ENCODE results near the gene KIF6. TPM values are rescaled to one million over a fixed set of nuclear protein-coding genes. Genes with fewer than 3 reads are reported as not detected.
A peak's percentile ranks its signal among the peaks of the same experiment; 100 is the strongest.

The KIF6 gene
- total RNA-seq, 1 experiment from 2014 or later, result 2.7 TPM

DNA sequence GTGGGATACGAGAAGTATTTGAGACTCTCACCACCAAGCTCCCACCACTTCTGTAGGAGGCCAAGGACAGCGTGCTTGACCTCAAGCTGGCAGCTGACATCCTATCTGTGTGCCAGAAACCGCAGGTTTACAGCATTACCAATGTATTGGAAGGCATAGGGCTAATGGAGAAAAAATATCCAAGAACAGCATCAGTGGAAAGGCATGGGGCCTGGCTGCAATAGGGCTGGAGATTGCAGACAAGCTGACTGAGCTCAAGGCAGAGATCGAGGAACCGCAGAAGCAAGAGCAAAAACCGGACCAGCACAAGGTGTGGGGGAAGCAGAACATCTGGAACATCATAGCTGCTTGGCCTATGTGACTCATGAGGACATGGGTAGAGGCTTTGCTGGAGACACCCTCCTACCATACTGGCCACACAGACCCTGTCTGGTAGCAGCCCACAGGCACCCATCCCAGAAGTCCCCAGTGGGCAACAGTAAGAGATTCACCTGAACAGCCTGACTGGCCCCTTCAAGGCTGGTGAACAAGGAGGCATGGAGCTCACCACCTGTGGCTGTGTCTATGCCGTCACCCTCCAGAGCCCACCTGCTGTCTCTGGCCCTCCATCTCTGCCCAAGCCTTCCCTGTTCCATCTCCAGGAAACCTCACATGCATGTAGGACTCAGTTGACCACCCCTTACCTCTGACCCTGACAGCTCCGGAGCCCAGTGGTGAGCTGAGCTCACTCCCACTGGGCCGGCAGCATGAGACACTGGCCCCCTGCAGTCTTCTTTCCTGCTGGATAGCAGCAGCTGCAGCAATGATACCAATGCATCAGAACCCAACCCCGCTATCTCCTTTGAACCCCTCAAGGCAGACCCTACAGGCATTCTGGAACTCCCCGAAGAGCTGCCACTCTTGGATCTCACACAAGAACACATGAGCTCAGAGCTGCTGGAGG lies 171.1 kb downstream of the KIF6 start:
- H3K36me3 ChIP-seq (ENCODE audit: insufficient read depth, low read length, poor library complexity, severe bottlenecking), result no peaks in the 10 kb centered on the region
- POLR2A ChIA-PET (ENCODE audit: low non-redundant PET), result no interaction called here
- intact Hi-C loops (cut with micrococcal nuclease; ENCODE audit: unreplicated experiment), result no loop called here
- no peak overlapping the region for H3K4me3 ChIP-seq (ENCODE audit: low read depth, low read length, poor library complexity, severe bottlenecking)
- no peak overlapping the region for H3K27ac ChIP-seq (ENCODE audit: low read depth, low read length, poor library complexity, severe bottlenecking)
- no peaks in the 10 kb centered on the region for H3K27me3 ChIP-seq (replicated peaks; ENCODE audit: insufficient read depth, low read depth, low read length, poor library complexity)
- TF ChIP-seq, protein P1, sequence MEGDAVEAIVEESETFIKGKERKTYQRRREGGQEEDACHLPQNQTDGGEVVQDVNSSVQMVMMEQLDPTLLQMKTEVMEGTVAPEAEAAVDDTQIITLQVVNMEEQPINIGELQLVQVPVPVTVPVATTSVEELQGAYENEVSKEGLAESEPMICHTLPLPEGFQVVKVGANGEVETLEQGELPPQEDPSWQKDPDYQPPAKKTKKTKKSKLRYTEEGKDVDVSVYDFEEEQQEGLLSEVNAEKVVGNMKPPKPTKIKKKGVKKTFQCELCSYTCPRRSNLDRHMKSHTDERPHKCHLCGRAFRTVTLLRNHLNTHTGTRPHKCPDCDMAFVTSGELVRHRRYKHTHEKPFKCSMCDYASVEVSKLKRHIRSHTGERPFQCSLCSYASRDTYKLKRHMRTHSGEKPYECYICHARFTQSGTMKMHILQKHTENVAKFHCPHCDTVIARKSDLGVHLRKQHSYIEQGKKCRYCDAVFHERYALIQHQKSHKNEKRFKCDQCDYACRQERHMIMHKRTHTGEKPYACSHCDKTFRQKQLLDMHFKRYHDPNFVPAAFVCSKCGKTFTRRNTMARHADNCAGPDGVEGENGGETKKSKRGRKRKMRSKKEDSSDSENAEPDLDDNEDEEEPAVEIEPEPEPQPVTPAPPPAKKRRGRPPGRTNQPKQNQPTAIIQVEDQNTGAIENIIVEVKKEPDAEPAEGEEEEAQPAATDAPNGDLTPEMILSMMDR (conservative IDR thresholded peaks at IDR 0.05; ENCODE audit: low read depth, low read length), result no peak
- no peak for TF ChIP-seq EZH2 (IDR thresholded peaks at IDR 0.05; ENCODE audit: borderline replicate concordance, low read depth, low read length, poor library complexity, severe bottlenecking)
- no TSS peak for BruUV-seq (replicated peaks)
- CTCF ChIA-PET, result no interaction called here
- H3K4me1 ChIP-seq (ENCODE audit: insufficient read depth, low read length, poor library complexity, severe bottlenecking), result no peaks in the 10 kb centered on the region
- peak; percentile 17 for DNase-seq (ENCODE audit: low spot score)
- no peaks in the 10 kb centered on the region for H3K9me3 ChIP-seq (ENCODE audit: low read depth, low read length, poor library complexity, severe bottlenecking)

DNA sequence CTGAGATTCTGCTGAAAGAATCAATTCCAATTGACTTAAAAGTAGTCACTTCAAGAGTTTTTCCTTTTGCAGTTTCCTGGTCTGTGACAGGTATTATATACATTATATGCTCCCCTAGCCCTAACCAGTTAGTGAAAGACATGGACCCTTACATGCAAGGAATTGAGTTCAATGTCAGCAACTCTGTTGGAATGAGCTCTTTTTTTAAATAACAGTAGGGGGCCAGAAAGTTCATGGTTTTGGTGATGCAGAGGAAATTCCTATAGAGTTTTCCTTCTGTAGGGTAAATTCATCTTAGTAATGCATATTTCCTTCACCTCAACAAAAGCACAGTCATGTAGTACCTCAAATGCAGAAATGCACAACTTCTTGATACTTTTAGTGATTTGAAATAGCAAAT lies 172.2 kb downstream of the KIF6 start:
- H3K27me3 ChIP-seq (replicated peaks; ENCODE audit: insufficient read depth, low read depth, low read length, poor library complexity), result no peaks in the 10 kb centered on the region
- BruUV-seq (replicated peaks), result no TSS peak
- no peak overlapping the region for H3K27ac ChIP-seq (ENCODE audit: low read depth, low read length, poor library complexity, severe bottlenecking)
- H3K4me3 ChIP-seq (ENCODE audit: low read depth, low read length, poor library complexity, severe bottlenecking), result no peak overlapping the region
- H3K4me1 ChIP-seq (ENCODE audit: insufficient read depth, low read length, poor library complexity, severe bottlenecking), result no peaks in the 10 kb centered on the region
- ChIA-PET POLR2A (ENCODE audit: low non-redundant PET) (no interaction called here), CTCF (no interaction called here)
- peak; percentile 40 for DNase-seq (ENCODE audit: low spot score)
- H3K9me3 ChIP-seq (ENCODE audit: low read depth, low read length, poor library complexity, severe bottlenecking), result no peaks in the 10 kb centered on the region
- intact Hi-C loops (cut with micrococcal nuclease; ENCODE audit: unreplicated experiment), result no loop called here
- TF ChIP-seq EZH2 (IDR thresholded peaks at IDR 0.05; ENCODE audit: borderline replicate concordance, low read depth, low read length, poor library complexity, severe bottlenecking), result no peak
- TF ChIP-seq, protein P1 (conservative IDR thresholded peaks at IDR 0.05; ENCODE audit: low read depth, low read length), result no peak
- no peaks in the 10 kb centered on the region for H3K36me3 ChIP-seq (ENCODE audit: insufficient read depth, low read length, poor library complexity, severe bottlenecking)

DNA sequence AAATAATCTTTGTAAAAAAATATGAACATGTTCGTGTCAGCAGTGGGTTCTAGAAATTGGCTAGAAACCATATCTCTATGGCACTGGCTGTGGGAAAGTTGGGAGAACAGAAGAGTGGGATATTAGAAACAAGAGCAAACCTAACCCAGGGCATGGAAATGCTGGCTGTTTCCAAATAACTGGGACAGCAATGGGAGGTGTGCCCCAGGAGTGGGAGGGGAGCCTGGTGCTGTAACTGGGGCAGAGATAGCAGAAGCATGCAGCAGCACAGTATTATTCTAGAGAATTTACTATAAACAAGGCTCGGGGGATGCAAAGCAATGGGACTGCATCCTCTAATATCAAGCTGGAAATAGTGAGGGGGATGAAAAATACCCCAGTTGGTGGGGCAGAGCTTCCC lies 175.0 kb downstream of the KIF6 start:
- Histone ChIP-seq H3K4me3 (ENCODE audit: low read depth, low read length, poor library complexity, severe bottlenecking) (no peak overlapping the region), H3K27ac (ENCODE audit: low read depth, low read length, poor library complexity, severe bottlenecking) (no peak overlapping the region), H3K4me1 (ENCODE audit: insufficient read depth, low read length, poor library complexity, severe bottlenecking) (no peaks in the 10 kb centered on the region), H3K36me3 (ENCODE audit: insufficient read depth, low read length, poor library complexity, severe bottlenecking) (no peaks in the 10 kb centered on the region), H3K9me3 (ENCODE audit: low read depth, low read length, poor library complexity, severe bottlenecking) (no peaks in the 10 kb centered on the region), H3K27me3 (replicated peaks; ENCODE audit: insufficient read depth, low read depth, low read length, poor library complexity) (no peaks in the 10 kb centered on the region)
- DNase-seq (ENCODE audit: low spot score), result no peak
- BruUV-seq (replicated peaks), result no TSS peak
- CTCF ChIA-PET, result no interaction called here
- intact Hi-C loops (cut with micrococcal nuclease; ENCODE audit: unreplicated experiment), result no loop called here
- TF ChIP-seq, protein P1 (conservative IDR thresholded peaks at IDR 0.05; ENCODE audit: low read depth, low read length), result no peak
- no peak for TF ChIP-seq EZH2 (IDR thresholded peaks at IDR 0.05; ENCODE audit: borderline replicate concordance, low read depth, low read length, poor library complexity, severe bottlenecking)
- POLR2A ChIA-PET (ENCODE audit: low non-redundant PET), result no interaction called here
